NCI-H82 treated with DMSO at 0.1 percent for 48 hours (cell line): Measurements from ENCODE around the gene ARHGAP42.

Experiments
- DNase-seq: peaks from one replicate; lab custom pipeline; 2025; ENCODE audit not compliant: unreplicated experiment; lab: John Stamatoyannopoulos, UW

ARHGAP42 gene

GRCh38 chr11:100956351-100956750 lies 269.3 kb downstream of the ARHGAP42 start:
- DNase-seq, result no peak

DNA sequence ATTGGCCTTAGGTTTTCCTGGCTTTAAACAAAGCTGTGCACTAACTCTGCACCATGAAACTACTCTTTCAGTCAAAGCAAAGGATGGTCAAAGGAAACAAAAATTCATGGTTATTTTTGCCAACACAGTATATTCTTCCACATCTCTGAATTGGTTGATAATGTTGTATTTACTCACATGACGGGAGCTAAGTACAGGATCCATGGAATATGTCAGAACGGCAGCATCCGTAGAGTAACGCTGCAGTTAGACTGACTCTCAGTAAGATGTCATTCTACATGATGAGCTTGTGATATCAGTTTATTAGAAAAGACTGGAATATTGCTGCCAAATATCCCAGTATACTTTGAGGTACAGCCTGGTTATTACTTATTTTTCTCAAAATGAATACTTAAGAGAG lies 270.4 kb downstream of the ARHGAP42 start:
- no peak for DNase-seq

DNA sequence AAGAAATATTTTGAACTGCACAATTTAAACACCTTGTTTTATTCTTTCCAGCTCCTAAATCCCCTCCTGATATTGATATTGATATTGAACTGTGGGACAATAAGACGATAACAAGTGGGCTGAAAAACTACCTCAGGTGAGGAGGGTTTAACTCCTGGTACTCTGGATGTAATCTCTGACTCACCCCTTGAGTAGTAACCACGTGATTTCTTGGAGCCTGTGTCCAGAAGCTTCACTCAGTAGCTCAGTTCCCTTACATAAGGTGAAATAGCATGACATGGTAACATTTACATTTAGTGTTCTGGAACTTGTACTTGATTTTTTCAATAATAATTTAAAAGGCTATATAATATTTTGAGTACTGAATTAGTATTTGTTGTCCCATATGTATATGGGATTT lies 274.5 kb downstream of the ARHGAP42 start:
- no peak for DNase-seq

GRCh38 chr11:100963375-100963774 lies 276.3 kb downstream of the ARHGAP42 start:
- DNase-seq, result no peak

GRCh38 chr11:100964435-100964834 lies 277.3 kb downstream of the ARHGAP42 start:
- DNase-seq, result no peak

- DNase-seq, result no peak
Observed at GRCh38 chr11:100965346-100965745, 278.3 kb downstream of the ARHGAP42 start.

DNA sequence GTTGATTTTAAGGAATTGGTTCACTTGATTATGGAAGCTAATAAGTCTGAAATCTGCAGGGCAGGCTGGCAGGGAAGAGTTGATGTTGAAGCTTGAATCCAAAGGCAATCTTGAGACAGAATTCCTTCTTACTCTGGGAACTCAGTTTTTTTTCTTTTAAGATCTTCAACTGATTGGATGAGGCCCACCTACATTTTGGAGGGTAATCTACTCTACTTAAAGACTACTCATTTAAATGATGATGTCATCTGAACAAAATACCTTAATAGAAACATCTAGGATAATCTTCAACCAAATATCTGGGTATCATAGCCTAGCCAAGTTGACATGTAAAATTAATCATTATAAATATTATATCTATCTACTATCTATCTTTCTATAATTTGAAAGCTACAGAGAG lies 279.3 kb downstream of the ARHGAP42 start:
- DNase-seq, result no peak

- DNase-seq, result no peak
Observed at GRCh38 chr11:100969008-100969407, 281.9 kb downstream of the ARHGAP42 start.

GRCh38 chr11:100970283-100971164 lies 283.4 kb downstream of the ARHGAP42 start:
- no peak for DNase-seq

DNA sequence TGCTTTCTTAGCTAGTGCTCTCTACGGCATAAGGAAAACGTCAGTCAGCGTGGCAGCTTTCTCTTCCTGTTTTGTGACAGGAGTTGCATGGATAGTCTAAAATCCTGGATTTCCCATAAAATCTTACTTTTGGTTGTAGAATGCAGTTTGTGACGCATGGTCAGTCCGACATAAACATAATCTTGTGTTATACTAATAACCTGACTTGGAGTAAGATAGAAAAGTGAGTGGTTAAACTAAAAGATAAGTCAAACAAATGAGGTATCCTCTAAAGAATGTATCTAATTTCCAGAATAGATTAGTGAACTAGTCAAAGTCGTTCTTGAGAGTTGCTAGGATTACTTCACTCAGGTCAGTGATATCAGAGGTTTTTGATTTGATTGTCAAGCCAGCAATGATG lies 285.0 kb downstream of the ARHGAP42 start:
- no peak for DNase-seq

- no peak for DNase-seq
Observed at GRCh38 chr11:100978442-100978841, 291.4 kb downstream of the ARHGAP42 start.

GRCh38 chr11:100978939-100979338 lies 291.9 kb downstream of the ARHGAP42 start:
- no peak for DNase-seq

DNA sequence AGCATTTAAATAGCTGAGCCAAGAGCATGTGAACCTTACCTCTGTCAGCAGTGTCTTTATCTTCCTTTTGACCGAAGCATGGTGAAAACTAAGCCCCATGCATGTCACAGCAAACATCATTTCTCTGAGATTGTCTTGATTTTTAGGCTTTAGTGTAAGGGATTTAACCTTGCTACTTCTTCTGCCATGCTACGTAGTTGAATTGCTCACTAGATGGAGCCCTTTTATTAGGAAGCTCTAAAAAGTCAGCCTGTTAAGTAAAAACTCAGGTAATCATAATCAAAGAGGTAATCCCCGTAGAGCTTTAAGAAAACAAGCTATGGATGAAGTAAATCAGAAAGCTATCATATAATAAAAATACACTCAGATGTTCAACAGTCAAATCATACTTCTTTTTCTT lies 293.1 kb downstream of the ARHGAP42 start:
- DNase-seq, result no peak

DNA sequence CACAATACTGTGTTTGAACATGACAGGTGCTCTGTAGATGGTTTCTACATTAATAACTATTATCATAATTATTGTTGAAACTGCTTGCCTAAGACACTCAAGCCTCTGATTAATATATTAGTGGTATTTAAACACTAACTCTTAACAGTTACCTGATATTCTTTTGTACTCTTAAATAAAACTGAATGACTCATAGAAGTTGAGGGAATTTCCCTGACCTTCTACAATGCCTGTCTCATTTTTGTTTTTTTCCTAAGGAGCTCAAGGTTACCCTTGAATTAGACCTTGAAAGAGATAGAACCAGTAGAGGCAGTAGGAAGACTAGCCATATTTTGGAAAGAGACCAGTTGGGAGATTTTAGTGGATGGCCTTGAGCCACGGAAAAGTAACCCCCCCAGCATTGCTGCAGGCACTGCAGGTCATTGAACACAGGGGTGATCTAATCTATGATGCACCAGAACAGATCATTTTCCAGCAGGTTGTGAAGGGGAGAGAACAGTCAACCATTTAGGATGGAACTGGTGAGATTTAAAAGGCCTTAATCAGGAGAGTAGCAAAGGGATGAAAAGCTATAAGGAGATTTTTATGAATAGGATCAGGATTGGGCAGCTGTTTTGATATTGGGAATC lies 294.2 kb downstream of the ARHGAP42 start:
- DNase-seq, result no peak

DNA sequence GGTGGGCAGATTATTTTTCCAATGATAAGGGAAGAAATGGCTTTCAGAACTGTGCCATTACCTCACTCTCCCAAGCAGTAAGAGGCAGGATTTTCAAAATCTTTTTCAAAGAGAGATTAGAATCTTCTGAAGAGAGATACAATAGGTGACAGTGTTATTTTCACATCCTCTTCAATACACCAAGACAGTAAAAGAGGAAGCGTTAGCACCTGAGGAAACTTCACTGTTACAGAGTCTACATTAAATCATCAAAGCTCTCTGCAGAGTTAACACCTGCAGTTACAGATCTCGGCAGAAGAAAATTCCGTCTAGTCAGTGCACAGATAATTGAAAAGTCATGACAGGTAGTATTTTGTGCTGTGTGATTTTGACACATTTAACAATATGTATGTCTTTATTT lies 297.6 kb downstream of the ARHGAP42 start:
- no peak for DNase-seq

DNA sequence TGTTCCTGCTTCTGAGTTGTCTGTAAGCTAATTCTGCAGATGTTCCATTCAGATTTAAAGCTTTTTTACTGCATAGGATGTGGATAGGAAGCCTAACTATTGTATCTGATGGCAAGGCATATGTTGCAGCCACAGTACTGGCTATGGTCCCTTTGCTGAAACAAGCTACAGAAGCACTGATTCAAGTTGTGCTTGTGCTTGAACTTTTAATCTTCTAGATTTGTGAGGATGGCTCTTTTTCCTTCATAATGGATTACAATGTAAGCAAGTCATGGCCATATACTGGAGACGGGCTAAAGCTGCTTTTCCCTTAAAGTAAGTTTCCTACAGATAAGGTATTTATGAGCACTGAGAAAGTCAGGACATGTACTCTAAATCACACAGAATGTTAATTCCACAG lies 303.8 kb downstream of the ARHGAP42 start:
- no peak for DNase-seq

DNA sequence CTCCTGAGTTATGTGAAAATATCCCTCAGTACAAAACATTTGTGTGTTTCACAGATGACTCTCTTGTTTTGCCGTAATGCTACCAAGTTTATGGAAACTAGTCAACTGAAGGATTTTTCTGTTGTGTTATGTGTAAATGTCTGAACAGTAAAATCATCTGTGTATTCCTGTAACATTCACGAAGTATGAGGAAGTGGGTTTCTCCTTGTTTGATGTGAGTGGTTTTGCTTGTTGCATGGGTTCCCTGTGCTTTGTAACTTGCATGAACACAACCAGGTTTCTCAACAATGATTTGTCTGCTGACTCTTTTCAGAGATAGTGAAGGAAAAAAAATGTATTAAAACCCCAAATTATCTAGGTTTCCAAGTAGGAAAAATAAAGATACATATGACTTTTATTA lies 304.5 kb downstream of the ARHGAP42 start:
- no peak for DNase-seq

- no peak for DNase-seq
Observed at GRCh38 chr11:100994966-100995365, 307.9 kb downstream of the ARHGAP42 start.

DNA sequence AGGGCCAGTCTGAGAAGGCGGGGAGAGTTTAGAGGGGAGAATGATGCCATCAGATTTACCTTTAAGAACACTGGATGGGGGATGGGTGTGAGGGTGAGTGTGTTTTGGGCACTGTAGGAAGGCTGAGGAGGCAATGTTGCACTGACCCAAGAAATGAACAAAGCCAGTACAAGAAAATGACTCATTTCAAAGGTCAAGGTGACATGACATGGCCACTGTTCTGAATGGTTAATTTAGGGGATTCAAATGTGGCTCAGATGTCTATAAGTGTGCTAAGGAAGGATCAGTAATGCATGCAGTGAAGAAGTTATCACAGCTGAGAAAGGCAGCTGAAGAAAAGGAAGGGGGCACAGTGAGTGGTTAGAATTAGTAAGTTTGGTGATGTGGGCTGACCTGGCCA lies 312.7 kb downstream of the ARHGAP42 start:
- no peak for DNase-seq

DNA sequence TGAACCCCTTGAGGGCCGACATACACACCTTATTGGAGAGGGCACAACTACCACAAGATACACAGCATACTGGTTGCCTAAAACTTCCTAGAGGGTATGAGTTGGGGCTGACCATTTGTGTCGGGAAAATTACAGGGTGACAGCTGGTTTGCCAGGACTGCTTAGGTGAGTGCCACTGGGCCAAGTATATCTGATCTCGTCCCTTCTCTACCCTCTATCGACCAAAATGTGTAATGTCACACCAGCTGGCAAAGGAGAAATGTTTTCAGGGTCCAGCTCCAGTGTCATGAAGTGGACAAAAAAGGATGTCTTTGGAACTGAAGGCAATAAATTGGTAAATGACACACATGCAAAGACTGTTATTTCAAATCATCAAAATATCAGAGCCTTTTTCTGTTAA lies 316.4 kb downstream of the ARHGAP42 start:
- DNase-seq, result peak; percentile 16

GRCh38 chr11:101008961-101009689 lies 322.0 kb downstream of the ARHGAP42 start:
- DNase-seq, result no peak

- DNase-seq, result no peak
Observed at GRCh38 chr11:101009690-101010055, 322.6 kb downstream of the ARHGAP42 start.
